T-helper 22 cell (primary cell): ENCODE results near the gene TMEM150B.
"Not testable (repeated sequence)": the region's sequence is repeated elsewhere in the genome, so short reads cannot be mapped to it uniquely, and the experiment has no call there.

Experiments used
- DNase-seq: peaks from one replicate; pipeline ENCODE4 v3.0.0-alpha.2; 2020; ENCODE audit warnings: low read depth

Gene TMEM150B

GRCh38 chr19:55339105-55339888 lies 14.2 kb upstream of the TMEM150B start, which contains the start of gene KMT5C:
TSS of gene KMT5C (plus strand) at chr19:55339876. CDS start at chr19:55341937, 2,061 bp downstream.
- peak; percentile 100 for DNase-seq

- no peak for DNase-seq
These were observed 11.0 kb upstream of the TMEM150B start for GRCh38 chr19:55336101-55336500.

GRCh38 chr19:55333870-55334269 lies 8.7 kb upstream of the TMEM150B start:
- no peak for DNase-seq

GRCh38 chr19:55329791-55330190 lies 4.7 kb upstream of the TMEM150B start:
- DNase-seq, result not testable (repeated sequence)

GRCh38 chr19:55328774-55329318 lies 3.7 kb upstream of the TMEM150B start:
- DNase-seq, result not testable (repeated sequence)

- no peak for DNase-seq
These were observed 479 bp downstream of the TMEM150B start for GRCh38 chr19:55324662-55325061.

- DNase-seq, result no peak
These were observed 2.8 kb downstream of the TMEM150B start for GRCh38 chr19:55322204-55322885.

GRCh38 chr19:55321466-55322137 lies 3.5 kb downstream of the TMEM150B start:
- DNase-seq, result no peak

GRCh38 chr19:55320844-55321419 lies 4.2 kb downstream of the TMEM150B start:
- DNase-seq, result no peak

GRCh38 chr19:55319785-55320184 lies 5.4 kb downstream of the TMEM150B start:
- DNase-seq, result no peak

- no peak for DNase-seq
These were observed 8.5 kb downstream of the TMEM150B start for GRCh38 chr19:55316646-55317045.

GRCh38 chr19:55315956-55316525 lies 9.1 kb downstream of the TMEM150B start:
- no peak for DNase-seq

GRCh38 chr19:55314396-55314795 lies 10.7 kb downstream of the TMEM150B start:
- no peak for DNase-seq

GRCh38 chr19:55312621-55313512 lies 12.3 kb downstream of the TMEM150B start:
- DNase-seq, result no peak

GRCh38 chr19:55311797-55312196 lies 13.3 kb downstream of the TMEM150B start:
- no peak for DNase-seq

GRCh38 chr19:55311397-55311796 lies 13.7 kb downstream of the TMEM150B start:
- no peak for DNase-seq

- DNase-seq, result no peak
These were observed 14.6 kb downstream of the TMEM150B start for GRCh38 chr19:55310498-55310897.

- no peak for DNase-seq
These were observed 15.7 kb downstream of the TMEM150B start for GRCh38 chr19:55309448-55309847.

- no peak for DNase-seq
These were observed 16.9 kb downstream of the TMEM150B start for GRCh38 chr19:55308281-55308680.

GRCh38 chr19:55306712-55307111 lies 18.4 kb downstream of the TMEM150B start:
- no peak for DNase-seq
